ENCODE results near the gene PASK. TPM values are rescaled to one million over a fixed set of nuclear protein-coding genes. Genes with fewer than 3 reads are reported as not detected.
A peak's percentile ranks its signal among the peaks of the same experiment; 100 is the strongest.

PASK gene
- total RNA-seq, 3 donors from 2014 or later, result 6.8 to 25.5 (median 20.6) TPM

DNA sequence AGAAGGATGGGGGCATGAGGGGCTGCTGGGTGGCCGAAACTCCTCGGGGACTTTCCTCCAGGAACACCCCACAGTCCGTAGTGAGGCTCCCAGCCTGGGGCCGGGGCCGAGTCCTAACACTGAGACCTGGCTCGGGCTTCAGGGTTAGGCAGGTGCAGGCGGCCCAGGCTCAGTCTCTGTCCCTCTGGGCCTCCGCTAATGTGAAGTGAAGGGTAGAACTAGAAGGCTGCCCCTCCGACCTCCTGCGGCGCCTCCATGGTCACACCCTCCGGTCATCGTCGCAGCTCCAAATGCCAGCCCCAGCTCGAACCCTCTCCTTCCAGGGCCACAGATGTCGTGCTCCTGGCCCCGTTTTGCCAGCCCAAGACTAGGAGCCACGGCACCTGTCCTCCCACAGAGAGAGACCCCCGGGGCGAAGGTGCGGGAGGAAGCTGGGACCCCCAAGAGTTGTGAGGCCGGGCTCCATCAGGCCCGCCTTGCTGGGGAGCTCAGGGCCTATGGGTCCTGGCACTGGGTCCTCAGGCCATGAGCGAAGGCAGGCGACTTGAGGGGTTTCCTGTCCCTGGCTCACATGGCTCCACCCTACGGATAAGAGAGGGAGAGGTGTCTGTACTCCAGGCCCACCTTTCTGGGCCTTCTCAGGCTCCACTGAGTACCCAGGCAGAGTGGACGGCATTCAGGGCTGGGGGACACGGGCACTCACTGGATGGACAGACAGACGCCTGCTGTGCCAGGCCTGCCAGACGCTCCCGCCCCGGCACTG lies 40.0 kb upstream of the PASK start:
- no peak overlapping the region for H3K4me3 ChIP-seq
- H3K9me3 ChIP-seq, result no peaks in the 10 kb centered on the region
- H3K36me3 ChIP-seq (ENCODE audit: low read depth), result no peaks in the 10 kb centered on the region
- intact Hi-C loops (cut with DNase I, micrococcal nuclease), result no loop called here
- DNase-seq (no peak), ATAC-seq (no peak)
- TF ChIP-seq, protein P1, sequence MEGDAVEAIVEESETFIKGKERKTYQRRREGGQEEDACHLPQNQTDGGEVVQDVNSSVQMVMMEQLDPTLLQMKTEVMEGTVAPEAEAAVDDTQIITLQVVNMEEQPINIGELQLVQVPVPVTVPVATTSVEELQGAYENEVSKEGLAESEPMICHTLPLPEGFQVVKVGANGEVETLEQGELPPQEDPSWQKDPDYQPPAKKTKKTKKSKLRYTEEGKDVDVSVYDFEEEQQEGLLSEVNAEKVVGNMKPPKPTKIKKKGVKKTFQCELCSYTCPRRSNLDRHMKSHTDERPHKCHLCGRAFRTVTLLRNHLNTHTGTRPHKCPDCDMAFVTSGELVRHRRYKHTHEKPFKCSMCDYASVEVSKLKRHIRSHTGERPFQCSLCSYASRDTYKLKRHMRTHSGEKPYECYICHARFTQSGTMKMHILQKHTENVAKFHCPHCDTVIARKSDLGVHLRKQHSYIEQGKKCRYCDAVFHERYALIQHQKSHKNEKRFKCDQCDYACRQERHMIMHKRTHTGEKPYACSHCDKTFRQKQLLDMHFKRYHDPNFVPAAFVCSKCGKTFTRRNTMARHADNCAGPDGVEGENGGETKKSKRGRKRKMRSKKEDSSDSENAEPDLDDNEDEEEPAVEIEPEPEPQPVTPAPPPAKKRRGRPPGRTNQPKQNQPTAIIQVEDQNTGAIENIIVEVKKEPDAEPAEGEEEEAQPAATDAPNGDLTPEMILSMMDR (IDR thresholded peaks at IDR 0.05), result no peak
- peaks cover 11% of the 10 kb centered on the region for H3K4me1 ChIP-seq (ENCODE audit: low read depth)

DNA sequence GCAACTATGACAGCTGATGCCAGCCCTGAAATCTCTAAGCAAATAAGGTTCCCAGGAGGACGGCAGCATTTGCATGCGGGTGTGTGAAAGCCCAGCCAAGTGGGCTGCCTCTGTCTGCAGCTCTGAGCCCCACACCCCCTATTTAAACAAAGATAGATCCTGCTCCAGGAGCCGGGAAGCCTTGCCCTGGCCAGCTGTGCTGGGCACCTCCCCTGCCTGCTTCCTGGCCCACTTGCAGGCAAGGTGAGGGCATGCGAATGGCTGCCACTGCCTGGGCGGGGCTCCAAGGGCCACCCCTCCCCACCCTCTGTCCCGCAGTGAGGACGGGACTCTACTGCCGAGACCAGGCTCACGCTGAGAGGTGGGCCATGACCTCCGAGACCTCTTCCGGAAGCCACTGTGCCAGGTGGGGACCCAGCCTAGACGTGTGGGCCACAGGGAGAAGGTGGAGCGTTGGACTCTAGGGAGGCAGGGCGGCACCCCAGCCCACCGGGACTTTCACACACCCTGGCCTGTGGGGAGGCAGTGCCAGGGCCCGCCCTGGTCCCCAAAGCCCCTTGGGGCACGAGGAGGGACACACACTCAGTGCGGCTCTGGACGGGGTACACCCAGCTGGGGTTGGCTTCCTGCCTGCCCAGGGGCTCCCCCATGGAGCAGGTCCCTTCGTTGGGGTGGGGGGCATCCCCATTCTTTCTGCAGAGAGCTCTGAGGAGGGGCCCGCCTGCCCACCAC lies 39.3 kb upstream of the PASK start, which contains the start of gene ANO7:
TSS of gene ANO7 (plus strand) at position 317 of the 732 bp plus-strand sequence. CDS start 1,387 bp downstream, outside the sequence.
- no peak within 1 kb of the TSS for H3K4me3 ChIP-seq
- DNase-seq, result peak; percentile 69 to 82 (median 76)

DNA sequence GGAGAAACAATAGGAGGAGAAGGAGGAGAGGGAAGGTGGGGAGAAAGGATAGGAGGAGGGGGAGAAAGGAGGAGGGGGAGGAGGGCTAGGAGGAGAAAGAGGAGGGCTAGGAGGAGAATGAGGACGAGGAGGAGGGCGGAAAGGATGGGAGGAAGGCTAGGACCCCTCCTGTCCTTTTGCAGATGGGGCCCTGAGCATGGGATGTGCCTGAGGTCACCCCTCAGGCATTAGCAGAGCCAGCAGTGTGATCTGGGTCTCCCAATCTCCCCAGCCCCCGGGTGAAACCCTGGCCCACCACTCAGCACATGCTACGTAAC lies 38.6 kb upstream of the PASK start:
- no peaks in the 10 kb centered on the region for H3K36me3 ChIP-seq (ENCODE audit: low read depth)
- H3K4me3 ChIP-seq, result no peak overlapping the region
- H3K9me3 ChIP-seq, result no peaks in the 10 kb centered on the region
- TF ChIP-seq, protein P1 (IDR thresholded peaks at IDR 0.05), result no peak
- intact Hi-C loops (cut with DNase I, micrococcal nuclease), result no loop called here
- DNase-seq, result no peak
- peaks cover 11% of the 10 kb centered on the region for H3K4me1 ChIP-seq (ENCODE audit: low read depth)
- ATAC-seq, result no peak

More for the DNA sequence above, 39.3 kb upstream of the PASK start, which contains the start of gene ANO7:
- TF ChIP-seq, protein P1 (IDR thresholded peaks at IDR 0.05), result no peak
- peak; percentile 83 for ATAC-seq
- Histone ChIP-seq H3K4me1 (ENCODE audit: low read depth) (peaks cover 11% of the 10 kb centered on the region), H3K9me3 (no peaks in the 10 kb centered on the region), H3K36me3 (ENCODE audit: low read depth) (no peaks in the 10 kb centered on the region)
- intact Hi-C loops (cut with DNase I, micrococcal nuclease), result no loop called here

DNA sequence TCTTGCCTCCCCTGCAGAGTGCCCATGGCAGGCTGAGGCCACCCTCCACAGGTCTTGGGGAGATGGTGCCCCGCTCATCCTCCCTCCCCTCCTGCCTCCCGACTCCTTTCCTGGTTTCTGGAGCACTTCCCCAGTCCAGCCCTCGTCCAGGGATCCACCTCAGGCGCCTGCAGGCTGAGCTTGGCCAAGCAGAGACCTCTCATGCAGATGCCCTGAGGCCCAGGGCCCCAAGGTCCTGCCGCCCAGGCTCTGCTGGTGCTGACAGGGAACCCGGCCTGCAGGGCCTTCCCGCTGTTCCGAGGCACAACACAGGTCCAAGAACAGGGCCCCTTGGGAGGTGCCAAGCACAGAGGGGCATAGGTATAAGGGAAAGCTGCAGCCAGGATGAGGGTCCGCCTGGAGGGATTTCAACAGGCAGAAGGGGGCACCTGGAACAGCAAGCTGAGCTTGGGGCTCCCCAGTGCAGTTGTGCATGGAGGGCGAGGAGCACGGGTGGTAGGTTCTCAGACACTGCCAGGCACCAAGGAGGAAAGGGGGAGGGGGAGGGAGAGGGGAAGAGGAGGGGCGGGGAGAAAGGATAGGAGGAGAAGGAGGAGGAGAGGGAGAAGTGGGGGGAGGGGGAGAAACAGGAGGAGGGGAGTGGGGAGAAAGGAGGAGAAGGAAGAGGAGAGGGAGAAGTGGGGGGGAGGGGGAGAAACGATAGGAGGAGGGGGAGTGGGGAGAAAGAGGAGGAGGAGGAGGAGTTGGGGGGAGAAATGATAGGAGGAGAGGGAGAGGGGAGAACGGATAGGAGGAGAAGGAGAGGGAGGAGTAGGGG lies 38.0 kb upstream of the PASK start:
- intact Hi-C loops (cut with DNase I, micrococcal nuclease), result no loop called here
- DNase-seq, result no peak
- H3K4me3 ChIP-seq, result no peak overlapping the region
- H3K4me1 ChIP-seq (ENCODE audit: low read depth), result peaks cover 11% of the 10 kb centered on the region
- TF ChIP-seq, protein P1 (IDR thresholded peaks at IDR 0.05), result no peak
- no peak for ATAC-seq
- H3K36me3 ChIP-seq (ENCODE audit: low read depth), result no peaks in the 10 kb centered on the region
- H3K9me3 ChIP-seq, result no peaks in the 10 kb centered on the region

GRCh38 chr2:241185961-241186360 lies 36.7 kb upstream of the PASK start:
- no peak for ATAC-seq
- Histone ChIP-seq H3K4me1 (ENCODE audit: low read depth) (peaks cover 9% of the 10 kb centered on the region), H3K36me3 (ENCODE audit: low read depth) (no peaks in the 10 kb centered on the region), H3K9me3 (no peaks in the 10 kb centered on the region), H3K4me3 (no peak overlapping the region)
- TF ChIP-seq, protein P1 (IDR thresholded peaks at IDR 0.05), result no peak
- DNase-seq, result no peak
- intact Hi-C loops (cut with DNase I, micrococcal nuclease), result no loop called here
